Measurements from ENCODE around the gene MAGED2. TPM values are rescaled to one million over a fixed set of nuclear protein-coding genes. Genes with fewer than 3 reads are reported as not detected.
"Not testable (repeated sequence)": the region's sequence is repeated elsewhere in the genome, so short reads cannot be mapped to it uniquely, and the experiment has no call there.

MAGED2 gene
- total and polyA plus RNA-seq, 8 donors: 25.9 to 136 (median 51.4) TPM

DNA sequence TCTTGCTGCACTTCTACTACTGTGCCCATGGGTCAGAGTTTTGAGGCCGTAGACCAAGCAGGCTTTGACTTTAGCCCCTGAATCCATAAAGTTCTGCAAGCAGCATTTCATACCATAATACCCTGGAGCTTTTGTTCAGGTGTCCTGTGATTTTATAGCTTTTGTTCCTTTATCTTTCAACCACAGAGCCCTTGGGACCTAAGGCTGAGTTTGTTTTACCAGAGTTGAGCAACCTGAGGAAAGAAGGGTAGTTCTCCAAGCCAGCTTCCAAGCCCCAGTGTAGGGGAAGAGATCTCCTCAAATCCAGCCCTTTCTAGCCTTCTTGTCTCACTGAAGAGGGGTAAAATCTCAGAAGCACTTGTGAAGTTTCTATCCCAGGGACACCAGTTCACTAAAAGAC lies 35.1 kb downstream of the MAGED2 start:
- H3K27ac ChIP-seq: no peak overlapping the region
- intact Hi-C loops (cut with DNase I): no loop called here
- FAIRE-seq (no peak), ATAC-seq (no peak), DNase-seq (no peak)
- WGBS, 2 donors: 74 to 77% methylated on average over 1 of the region's 1 CpG
- no peak overlapping the region for H3K4me3 ChIP-seq
- peaks cover 0 to 7% (median 0%) of the 10 kb centered on the region in 4 donors for H3K27me3 ChIP-seq
- no peaks in the 10 kb centered on the region for H3K9me3 ChIP-seq
- no peaks in the 10 kb centered on the region for H3K36me3 ChIP-seq
- TF ChIP-seq, protein P1, sequence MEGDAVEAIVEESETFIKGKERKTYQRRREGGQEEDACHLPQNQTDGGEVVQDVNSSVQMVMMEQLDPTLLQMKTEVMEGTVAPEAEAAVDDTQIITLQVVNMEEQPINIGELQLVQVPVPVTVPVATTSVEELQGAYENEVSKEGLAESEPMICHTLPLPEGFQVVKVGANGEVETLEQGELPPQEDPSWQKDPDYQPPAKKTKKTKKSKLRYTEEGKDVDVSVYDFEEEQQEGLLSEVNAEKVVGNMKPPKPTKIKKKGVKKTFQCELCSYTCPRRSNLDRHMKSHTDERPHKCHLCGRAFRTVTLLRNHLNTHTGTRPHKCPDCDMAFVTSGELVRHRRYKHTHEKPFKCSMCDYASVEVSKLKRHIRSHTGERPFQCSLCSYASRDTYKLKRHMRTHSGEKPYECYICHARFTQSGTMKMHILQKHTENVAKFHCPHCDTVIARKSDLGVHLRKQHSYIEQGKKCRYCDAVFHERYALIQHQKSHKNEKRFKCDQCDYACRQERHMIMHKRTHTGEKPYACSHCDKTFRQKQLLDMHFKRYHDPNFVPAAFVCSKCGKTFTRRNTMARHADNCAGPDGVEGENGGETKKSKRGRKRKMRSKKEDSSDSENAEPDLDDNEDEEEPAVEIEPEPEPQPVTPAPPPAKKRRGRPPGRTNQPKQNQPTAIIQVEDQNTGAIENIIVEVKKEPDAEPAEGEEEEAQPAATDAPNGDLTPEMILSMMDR (IDR thresholded peaks at IDR 0.05): no peak
- no peaks in the 10 kb centered on the region for H3K4me1 ChIP-seq

DNA sequence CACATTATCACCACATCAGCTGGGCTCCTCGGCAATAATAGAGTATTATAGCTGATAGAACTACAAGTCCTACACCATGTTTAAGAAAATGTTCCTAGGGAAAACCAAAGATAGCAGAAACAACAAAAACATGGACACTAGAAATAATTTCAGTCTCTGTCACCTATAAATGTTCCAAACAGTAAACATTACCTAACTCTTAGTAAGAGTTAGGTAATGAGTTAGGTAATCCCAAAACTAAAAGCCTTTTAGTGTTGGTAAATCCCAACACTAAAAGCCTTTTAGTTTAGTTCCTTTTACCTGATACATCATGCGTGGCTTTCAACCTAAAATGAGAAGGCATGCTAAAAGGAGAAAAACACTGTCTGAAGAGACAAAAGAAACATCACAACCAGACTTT lies 35.5 kb downstream of the MAGED2 start:
- TF ChIP-seq, protein P1 (IDR thresholded peaks at IDR 0.05): no peak
- ATAC-seq (no peak), DNase-seq (no peak), FAIRE-seq (no peak)
- Histone ChIP-seq H3K27me3 (peaks cover 0 to 7% (median 0%) of the 10 kb centered on the region in 4 donors), H3K27ac (no peak overlapping the region), H3K4me1 (no peaks in the 10 kb centered on the region), H3K9me3 (no peaks in the 10 kb centered on the region), H3K4me3 (no peak overlapping the region), H3K36me3 (no peaks in the 10 kb centered on the region)
- WGBS, 2 donors: 63 to 67% methylated on average over 2 of the region's 2 CpGs
- intact Hi-C loops (cut with DNase I): no loop called here

DNA sequence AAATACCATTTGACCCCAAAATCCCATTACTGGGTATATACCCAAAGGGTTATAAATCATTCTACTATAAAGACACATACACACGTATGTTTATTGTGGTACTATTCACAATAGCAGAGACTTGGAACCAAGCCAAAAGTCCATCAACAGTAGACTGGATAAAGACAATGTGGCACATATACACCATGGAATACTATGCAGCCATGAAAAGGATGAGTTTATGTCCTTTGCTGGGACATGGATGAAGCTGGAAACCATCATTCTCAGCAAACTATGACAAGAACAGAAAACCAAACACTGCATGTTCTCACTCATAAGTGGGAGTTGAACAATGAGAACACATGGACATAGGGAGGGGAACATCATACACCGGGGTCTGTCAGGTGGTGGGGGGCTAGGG lies 40.2 kb downstream of the MAGED2 start:
- 35 to 72% methylated on average over 2 of the region's 2 CpGs for WGBS, 2 donors
- H3K27me3 ChIP-seq; H3K36me3 ChIP-seq; intact Hi-C loops (cut with DNase I); H3K9me3 ChIP-seq; H3K4me1 ChIP-seq; H3K4me3 ChIP-seq; H3K27ac ChIP-seq; ATAC-seq; FAIRE-seq; DNase-seq: not testable (repeated sequence)

DNA sequence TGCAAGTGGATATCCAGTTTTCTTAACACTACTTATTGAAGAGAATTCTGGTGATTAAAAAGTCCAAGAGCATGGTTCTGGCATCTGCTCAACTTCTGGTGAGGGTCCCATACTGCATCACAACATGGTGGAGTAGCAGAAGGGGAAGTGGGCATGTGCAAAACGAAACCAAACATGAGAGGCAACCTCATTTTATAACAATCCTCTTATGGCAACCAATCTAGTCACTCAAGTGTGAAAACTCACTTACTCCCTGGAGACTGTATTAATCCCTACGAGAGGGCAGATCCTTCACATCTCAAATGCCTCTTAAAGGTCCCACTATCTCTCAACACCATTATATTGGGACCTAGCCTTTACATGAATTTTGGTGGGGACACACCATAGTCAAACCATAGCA lies 57.7 kb downstream of the MAGED2 start:
- FAIRE-seq (no peak), ATAC-seq (no peak), DNase-seq (no peak)
- Histone ChIP-seq H3K4me1 (no peaks in the 10 kb centered on the region), H3K4me3 (no peak overlapping the region), H3K36me3 (no peaks in the 10 kb centered on the region), H3K27me3 (peaks cover 0 to 20% (median 1%) of the 10 kb centered on the region in 4 donors), H3K27ac (no peak overlapping the region), H3K9me3 (no peaks in the 10 kb centered on the region)
- intact Hi-C loops (cut with DNase I): no loop called here
- 30 to 48% methylated on average over 2 of the region's 2 CpGs for WGBS, 2 donors
- TF ChIP-seq, protein P1 (IDR thresholded peaks at IDR 0.05): no peak

Other genes starting within 250 kb of the MAGED2 start
- gene ITIH6, start 9.5 kb upstream of the MAGED2 start, total RNA-seq: not detected
- not detected for gene ITIH6, start 9.5 kb upstream of the MAGED2 start, polyA plus RNA-seq
- 10 to 100 TPM in 2 of 6 donors, 1 to 10 TPM in 4; 6.0 to 15.0 (median 9.2) TPM for gene TRO, start 113.1 kb downstream of the MAGED2 start, total RNA-seq
- 100 to 1,000 TPM in 1 of 2 donors, 10 to 100 TPM in 1; 39.3 to 107 TPM for gene TRO, start 113.1 kb downstream of the MAGED2 start, polyA plus RNA-seq
- gene PFKFB1, start 186.4 kb downstream of the MAGED2 start, total RNA-seq: 1 to 10 TPM in 2 of 6 donors, under 1 TPM in 4; 0.22 to 1.2 (median 0.81) TPM
- 1 to 10 TPM; 1.4 to 3.7 TPM for gene PFKFB1, start 186.4 kb downstream of the MAGED2 start, polyA plus RNA-seq
- gene APEX2, start 192.6 kb downstream of the MAGED2 start, total RNA-seq: 1 to 10 TPM; 3.5 to 8.6 (median 5.8) TPM
- 1 to 10 TPM; 4.5 to 8.0 TPM for gene APEX2, start 192.6 kb downstream of the MAGED2 start, polyA plus RNA-seq
- gene ALAS2, start 223.2 kb downstream of the MAGED2 start, total RNA-seq: under 1 TPM; 0.14 to 0.97 (median 0.30) TPM
- under 1 TPM; 0.15 to 0.70 TPM for gene ALAS2, start 223.2 kb downstream of the MAGED2 start, polyA plus RNA-seq